ENCODE data around the gene SUV39H2. TPM values are rescaled to one million over a fixed set of nuclear protein-coding genes. Genes with fewer than 3 reads are reported as not detected.

Gene SUV39H2
- total RNA-seq, 3 donors from 2014 or later, result 5.4 to 9.3 (median 7.3) TPM

GRCh38 chr10:14909101-14909500 lies 30.4 kb downstream of the SUV39H2 start:
- DNase-seq (no peak), ATAC-seq (no peak)
- H3K4me3 ChIP-seq, result no peak overlapping the region
- intact Hi-C loops (cut with DNase I, micrococcal nuclease), result no loop called here
- no peak for TF ChIP-seq CTCF (IDR thresholded peaks at IDR 0.05)
- no peaks in the 10 kb centered on the region for H3K9me3 ChIP-seq
- peaks cover 7% of the 10 kb centered on the region for H3K36me3 ChIP-seq (ENCODE audit: low read depth)
- H3K4me1 ChIP-seq (ENCODE audit: low read depth), result no peaks in the 10 kb centered on the region

- peaks cover 2% of the 10 kb centered on the region for H3K9me3 ChIP-seq
- H3K36me3 ChIP-seq (ENCODE audit: low read depth), result peaks cover 7% of the 10 kb centered on the region
- no peak for TF ChIP-seq CTCF (IDR thresholded peaks at IDR 0.05)
- no peaks in the 10 kb centered on the region for H3K4me1 ChIP-seq (ENCODE audit: low read depth)
- ATAC-seq, result no peak
- no peak for DNase-seq
- no peak overlapping the region for H3K4me3 ChIP-seq
- intact Hi-C loops (cut with DNase I, micrococcal nuclease), result no loop called here
Observed at GRCh38 chr10:14910953-14911352, 32.3 kb downstream of the SUV39H2 start.

- Histone ChIP-seq H3K4me3 (no peak overlapping the region), H3K9me3 (peaks cover 10% of the 10 kb centered on the region), H3K4me1 (ENCODE audit: low read depth) (no peaks in the 10 kb centered on the region), H3K36me3 (ENCODE audit: low read depth) (peaks cover 7% of the 10 kb centered on the region)
- no peak for DNase-seq
- no peak for ATAC-seq
- intact Hi-C loops (cut with DNase I, micrococcal nuclease), result no loop called here
- no peak for TF ChIP-seq CTCF (IDR thresholded peaks at IDR 0.05)
Observed at GRCh38 chr10:14911801-14912200, 33.1 kb downstream of the SUV39H2 start.

- no peak for TF ChIP-seq CTCF (IDR thresholded peaks at IDR 0.05)
- H3K4me3 ChIP-seq, result no peak overlapping the region
- intact Hi-C loops (cut with DNase I, micrococcal nuclease), result no loop called here
- ATAC-seq (no peak), DNase-seq (no peak)
- H3K36me3 ChIP-seq (ENCODE audit: low read depth), result peaks cover 22% of the 10 kb centered on the region
- H3K9me3 ChIP-seq, result peaks cover 23% of the 10 kb centered on the region
- H3K4me1 ChIP-seq (ENCODE audit: low read depth), result no peaks in the 10 kb centered on the region
Observed at GRCh38 chr10:14916600-14916999, 37.9 kb downstream of the SUV39H2 start.

GRCh38 chr10:14917827-14918226 lies 39.2 kb downstream of the SUV39H2 start:
- ATAC-seq (no peak), DNase-seq (no peak)
- Histone ChIP-seq H3K4me1 (ENCODE audit: low read depth) (no peaks in the 10 kb centered on the region), H3K4me3 (no peak overlapping the region), H3K36me3 (ENCODE audit: low read depth) (peaks cover 23% of the 10 kb centered on the region), H3K9me3 (peaks cover 23% of the 10 kb centered on the region)
- intact Hi-C loops (cut with DNase I, micrococcal nuclease), result no loop called here
- no peak for TF ChIP-seq CTCF (IDR thresholded peaks at IDR 0.05)

- intact Hi-C loops (cut with DNase I, micrococcal nuclease), result no loop called here
- no peaks in the 10 kb centered on the region for H3K4me1 ChIP-seq (ENCODE audit: low read depth)
- no peak for TF ChIP-seq CTCF (IDR thresholded peaks at IDR 0.05)
Observed at GRCh38 chr10:14918964-14919363, 40.3 kb downstream of the SUV39H2 start.

More at GRCh38 chr10:14918964-14919363, 40.3 kb downstream of the SUV39H2 start:
- Histone ChIP-seq H3K36me3 (ENCODE audit: low read depth) (peaks cover 23% of the 10 kb centered on the region), H3K9me3 (peaks cover 23% of the 10 kb centered on the region), H3K4me3 (no peak overlapping the region)
- no peak for ATAC-seq
- DNase-seq, result no peak

Data from mucosa of descending colon (tissue), 3 donors.